Neural crest cell (in vitro differentiated cells): ENCODE measurements around the gene ZNF10. TPM values are rescaled to one million over a fixed set of nuclear protein-coding genes. Genes with fewer than 3 reads are reported as not detected.
A peak's percentile ranks its signal among the peaks of the same experiment; 100 is the strongest.

Source experiments
- DNase-seq: peaks from one replicate; pipeline ENCODE4 v3.0.0; 2021; ENCODE audit warnings: low read depth, mixed read lengths, low spot score
- H3K27ac Mint-ChIP-seq: one replicate; pipeline ENCODE4 v1.8.0; 2021; ENCODE audit warnings: mild to moderate bottlenecking, mixed read lengths; ENCODE audit not compliant: unreplicated experiment
- H3K27me3 Mint-ChIP-seq: 2 replicates; pipeline ENCODE4 v1.8.0; 2021; ENCODE audit warnings: low read depth, mild to moderate bottlenecking, mixed read lengths
- H3K36me3 Mint-ChIP-seq: 2 replicates; pipeline ENCODE4 v1.8.0; 2021; ENCODE audit warnings: low read depth, mild to moderate bottlenecking, mixed read lengths
- H3K4me1 Mint-ChIP-seq: 2 replicates; pipeline ENCODE4 v1.8.0; 2021; ENCODE audit warnings: mixed read lengths
- H3K4me3 Mint-ChIP-seq: one replicate; pipeline ENCODE4 v1.8.0; 2021; ENCODE audit warnings: mild to moderate bottlenecking, mixed read lengths
- H3K9me3 Mint-ChIP-seq: 2 replicates; pipeline ENCODE4 v1.8.0; 2021; ENCODE audit warnings: mixed read lengths
- total RNA-seq: library from RNA; stranded (reverse); gene quantifications from 2 replicates; pipeline ENCODE4 v1.2.1, GENCODE V29; 2021
- TF ChIP-seq, protein P1 (sequence below): fragments of 200-600 bp; sonication (generic); conservative IDR thresholded peaks from 2 replicates; pipeline ENCODE4 v1.5.0; 2021; ENCODE audit warnings: antibody characterized with exemption, mild to moderate bottlenecking

The ZNF10 gene
- total RNA-seq, 1 donor from 2014 or later = 14.7 TPM

DNA sequence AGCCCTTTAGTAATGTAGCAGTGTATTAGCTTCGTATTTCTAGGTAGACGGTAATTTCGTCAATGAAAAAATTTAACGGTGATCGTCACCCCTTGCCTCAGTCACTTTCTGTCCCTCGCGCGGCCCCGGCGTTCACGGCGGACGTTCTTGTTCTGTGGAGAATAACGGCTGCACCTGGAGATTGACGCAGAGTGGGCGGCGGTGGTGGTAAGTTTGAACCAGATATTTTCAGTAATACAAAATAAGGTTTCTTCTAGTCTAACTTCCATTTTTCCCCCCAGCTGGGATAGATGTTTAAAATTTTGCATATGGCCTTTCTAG lies 341 bp downstream of the ZNF10 start:
- peak overlapping the region; percentile 93 for H3K4me3 Mint-ChIP-seq
- H3K36me3 Mint-ChIP-seq = peaks cover 74% of the 10 kb centered on the region
- TF ChIP-seq, protein P1, sequence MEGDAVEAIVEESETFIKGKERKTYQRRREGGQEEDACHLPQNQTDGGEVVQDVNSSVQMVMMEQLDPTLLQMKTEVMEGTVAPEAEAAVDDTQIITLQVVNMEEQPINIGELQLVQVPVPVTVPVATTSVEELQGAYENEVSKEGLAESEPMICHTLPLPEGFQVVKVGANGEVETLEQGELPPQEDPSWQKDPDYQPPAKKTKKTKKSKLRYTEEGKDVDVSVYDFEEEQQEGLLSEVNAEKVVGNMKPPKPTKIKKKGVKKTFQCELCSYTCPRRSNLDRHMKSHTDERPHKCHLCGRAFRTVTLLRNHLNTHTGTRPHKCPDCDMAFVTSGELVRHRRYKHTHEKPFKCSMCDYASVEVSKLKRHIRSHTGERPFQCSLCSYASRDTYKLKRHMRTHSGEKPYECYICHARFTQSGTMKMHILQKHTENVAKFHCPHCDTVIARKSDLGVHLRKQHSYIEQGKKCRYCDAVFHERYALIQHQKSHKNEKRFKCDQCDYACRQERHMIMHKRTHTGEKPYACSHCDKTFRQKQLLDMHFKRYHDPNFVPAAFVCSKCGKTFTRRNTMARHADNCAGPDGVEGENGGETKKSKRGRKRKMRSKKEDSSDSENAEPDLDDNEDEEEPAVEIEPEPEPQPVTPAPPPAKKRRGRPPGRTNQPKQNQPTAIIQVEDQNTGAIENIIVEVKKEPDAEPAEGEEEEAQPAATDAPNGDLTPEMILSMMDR = no peak
- DNase-seq = no peak
- H3K27ac Mint-ChIP-seq = peak overlapping the region; percentile 99
- H3K27me3 Mint-ChIP-seq = peaks cover 2% of the 10 kb centered on the region
- peaks cover 25% of the 10 kb centered on the region for H3K9me3 Mint-ChIP-seq
- H3K4me1 Mint-ChIP-seq = peaks cover 18% of the 10 kb centered on the region

DNA sequence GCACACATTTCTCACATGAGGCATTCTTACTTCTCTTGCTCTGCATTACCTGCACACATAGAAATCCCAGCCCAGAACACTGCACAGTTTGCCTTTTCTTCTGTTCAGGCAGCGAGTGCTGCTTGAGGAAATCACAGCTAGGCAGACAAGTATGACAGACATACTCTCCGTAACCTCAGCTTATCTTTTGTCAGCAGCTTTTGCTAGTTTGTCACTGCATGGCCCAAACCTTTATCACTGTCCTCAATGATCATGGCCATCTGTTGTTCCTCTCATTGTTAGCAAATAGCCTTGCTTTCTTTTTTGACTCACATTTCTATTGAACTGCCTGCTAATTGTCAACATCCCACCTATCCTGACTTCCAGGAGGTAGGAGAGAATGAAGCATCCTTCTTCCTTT lies 5.3 kb downstream of the ZNF10 start:
- Mint-ChIP-seq H3K27me3 (no peaks in the 10 kb centered on the region), H3K4me1 (peaks cover 10% of the 10 kb centered on the region), H3K9me3 (peaks cover 39% of the 10 kb centered on the region), H3K36me3 (peaks cover 84% of the 10 kb centered on the region), H3K4me3 (no peak overlapping the region), H3K27ac (no peak overlapping the region)
- DNase-seq = no peak
- TF ChIP-seq, protein P1 = no peak

DNA sequence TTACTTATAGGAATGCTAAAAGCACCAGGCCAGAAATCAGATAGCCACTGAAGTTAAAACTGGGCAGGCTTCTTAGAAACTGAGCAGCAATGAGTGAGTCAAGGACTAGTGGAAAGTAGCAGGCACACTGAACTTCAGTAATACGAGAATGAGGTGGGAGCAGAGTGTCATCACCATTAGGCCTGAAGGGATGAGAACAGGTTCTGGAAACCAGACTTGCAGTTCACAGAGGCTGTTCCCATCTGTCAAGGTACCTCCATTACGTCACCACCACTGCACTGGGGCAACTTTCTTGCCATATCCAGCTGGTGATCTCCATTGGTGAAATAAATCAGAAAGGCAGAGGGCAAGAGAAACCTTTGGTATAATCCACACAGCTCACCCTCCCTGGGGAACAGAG lies 15.6 kb downstream of the ZNF10 start:
- peaks cover 76% of the 10 kb centered on the region for H3K36me3 Mint-ChIP-seq
- H3K27me3 Mint-ChIP-seq = no peaks in the 10 kb centered on the region
- TF ChIP-seq, protein P1 = no peak
- H3K4me1 Mint-ChIP-seq = no peaks in the 10 kb centered on the region
- H3K4me3 Mint-ChIP-seq = no peak overlapping the region
- H3K27ac Mint-ChIP-seq = no peak overlapping the region
- no peak for DNase-seq
- peaks cover 30% of the 10 kb centered on the region for H3K9me3 Mint-ChIP-seq

DNA sequence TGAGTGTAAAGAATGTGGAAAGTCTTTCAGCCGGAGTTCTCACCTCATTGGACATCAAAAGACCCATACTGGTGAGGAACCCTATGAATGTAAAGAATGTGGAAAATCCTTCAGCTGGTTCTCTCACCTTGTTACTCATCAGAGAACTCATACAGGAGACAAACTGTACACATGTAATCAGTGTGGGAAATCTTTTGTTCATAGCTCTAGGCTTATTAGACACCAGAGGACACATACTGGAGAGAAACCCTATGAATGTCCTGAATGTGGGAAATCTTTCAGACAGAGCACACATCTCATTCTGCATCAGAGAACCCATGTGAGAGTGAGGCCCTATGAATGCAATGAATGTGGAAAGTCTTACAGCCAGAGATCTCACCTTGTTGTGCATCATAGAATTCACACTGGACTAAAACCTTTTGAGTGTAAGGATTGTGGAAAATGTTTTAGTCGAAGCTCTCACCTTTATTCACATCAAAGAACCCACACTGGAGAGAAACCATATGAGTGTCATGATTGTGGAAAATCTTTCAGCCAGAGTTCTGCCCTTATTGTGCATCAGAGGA lies 25.8 kb downstream of the ZNF10 start:
- Mint-ChIP-seq H3K4me3 (no peak overlapping the region), H3K27ac (no peak overlapping the region), H3K9me3 (peaks cover 48% of the 10 kb centered on the region), H3K27me3 (no peaks in the 10 kb centered on the region), H3K36me3 (peaks cover 89% of the 10 kb centered on the region), H3K4me1 (no peaks in the 10 kb centered on the region)
- TF ChIP-seq, protein P1 = no peak
- no peak for DNase-seq

DNA sequence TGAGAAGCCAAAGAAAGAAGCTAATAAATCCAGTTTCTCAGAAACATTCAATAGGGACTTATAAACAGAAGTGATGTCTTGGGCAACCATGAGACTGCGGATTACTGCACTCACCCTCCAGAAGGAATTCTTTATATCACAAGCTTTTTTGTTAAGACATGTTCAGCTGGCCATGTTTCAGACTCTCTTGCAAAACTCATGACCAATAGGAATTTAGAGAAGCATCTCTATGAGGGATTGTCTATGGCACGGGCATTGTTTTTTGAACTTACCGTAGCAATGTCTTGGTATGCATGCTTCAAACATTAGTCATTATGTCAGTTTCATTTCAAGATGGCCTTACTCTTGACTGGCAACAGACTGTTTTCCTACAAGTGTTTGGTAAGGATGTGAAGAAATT lies 35.3 kb downstream of the ZNF10 start:
- no peaks in the 10 kb centered on the region for H3K27me3 Mint-ChIP-seq

More for the DNA sequence above, 35.3 kb downstream of the ZNF10 start:
- TF ChIP-seq, protein P1 = no peak
- Mint-ChIP-seq H3K36me3 (peaks cover 26% of the 10 kb centered on the region), H3K4me1 (no peaks in the 10 kb centered on the region), H3K9me3 (peaks cover 34% of the 10 kb centered on the region), H3K27ac (no peak overlapping the region), H3K4me3 (no peak overlapping the region)
- DNase-seq = no peak
